ENCODE data around the gene C1QL1. TPM values are rescaled to one million over a fixed set of nuclear protein-coding genes. Genes with fewer than 3 reads are reported as not detected.

C1QL1 gene
- total and polyA plus RNA-seq, 2 donors (not counting 3 experiments of a cell fraction or from before 2014, with no cell fraction given), result 0.35 to 0.72 TPM

DNA sequence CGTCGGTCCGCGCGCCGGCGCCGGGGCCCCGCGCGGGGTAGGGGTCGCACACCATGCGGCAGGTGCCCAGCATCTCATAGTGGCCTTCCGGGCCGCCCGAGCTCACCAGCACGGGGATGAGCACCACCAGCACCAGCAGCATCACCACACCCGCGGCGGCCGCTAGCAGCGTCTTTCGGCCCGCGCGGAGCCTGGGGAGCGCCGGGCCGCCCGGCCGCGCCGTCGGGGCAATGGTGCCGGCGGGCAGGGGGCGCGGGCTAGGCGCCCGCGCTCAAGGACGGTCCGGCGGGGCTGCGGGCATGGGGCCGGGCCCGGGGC is 237 bp downstream of the C1QL1 start:
- H3K9ac ChIP-seq (replicated peaks; ENCODE audit: extremely low read depth, insufficient read depth, low read length), result no peak overlapping the region

More for the DNA sequence above, 237 bp downstream of the C1QL1 start:
- Histone ChIP-seq H3K9me3 (replicated peaks; ENCODE audit: control insufficient read depth, insufficient read depth, low read length) (no peaks in the 10 kb centered on the region), H3K79me2 (ENCODE audit: control insufficient read depth, insufficient read depth, low read length) (no peaks in the 10 kb centered on the region), H3K27me3 (ENCODE audit: control insufficient read depth in 2 of 2, insufficient read depth in 2 of 2, low read length in 2 of 2) (peaks cover 54 to 57% of the 10 kb centered on the region in 2 experiments), H3K36me3 (ENCODE audit: control insufficient read depth in 2 of 2, extremely low read depth in 1 of 2, insufficient read depth in 2 of 2, low read length in 2 of 2) (no peaks in the 10 kb centered on the region), H3K27ac (ENCODE audit: insufficient read depth, low read depth, low read length) (no peak overlapping the region), H4K20me1 (replicated peaks; ENCODE audit: control insufficient read depth, extremely low read depth, insufficient read depth, low read length) (no peaks in the 10 kb centered on the region), H2AFZ (ENCODE audit: low read depth, low read length) (no peak overlapping the region), H3K4me1 (ENCODE audit: control insufficient read depth, extremely low read depth, insufficient read depth, low read length) (peaks cover 8% of the 10 kb centered on the region), H3K9me1 (replicated peaks; ENCODE audit: control insufficient read depth, extremely low read depth, insufficient read depth, low read length) (no peaks in the 10 kb centered on the region), H3K4me3 (replicated peaks in 1 of 3; ENCODE audit: insufficient read depth in 1 of 3, low read depth in 1 of 3, low read length in 3 of 3) (no peak overlapping the region), H3K4me2 (ENCODE audit: insufficient read depth, low read length) (no peak overlapping the region)
- dilution Hi-C loops (cut with MboI; ENCODE audit: extremely low pct_ligation_motif_present, low sequenced_read_pairs), result no loop called here
- intact Hi-C loops (cut with micrococcal nuclease), result loop anchor here (1.0 to 5.0 kb wide), 2 partner anchors 21 to 49 kb away; partner anchors contain the start of gene KIF18B
- FAIRE-seq, result no peak
- POLR2A ChIA-PET, result interaction anchor here (0.6 to 1.0 kb wide), 5 partner anchors 9 to 1579 kb away, joined by 3 to 6 read pairs (median 5); no protein-coding TSS in a partner anchor
- no TSS peak for BruUV-seq (replicated peaks)
- CTCF ChIA-PET, result interaction anchor here (0.6 to 2.0 kb wide), 9 partner anchors 8 to 871 kb away, joined by 3 to 6 read pairs (median 3); partner anchors contain the start of genes ACBD4 and PLCD3
- no peak for TF ChIP-seq FOS (IDR thresholded peaks at IDR 0.05; ENCODE audit: borderline replicate concordance, insufficient read depth, low read length)
- TF ChIP-seq POLR2AphosphoS5 (IDR thresholded peaks at IDR 0.05; ENCODE audit: insufficient read depth, low read depth, low read length), result no peak
- no peak for TF ChIP-seq POLR2A (IDR thresholded peaks at IDR 0.05; ENCODE audit: low read depth, low read length)
- TF ChIP-seq MYC (IDR thresholded peaks at IDR 0.05; ENCODE audit: low read depth, low read length), result no peak
- no peak for TF ChIP-seq CTCF (IDR thresholded peaks at IDR 0.05; ENCODE audit: extremely low read depth in 1 of 2, insufficient read depth in 1 of 2, low read depth in 1 of 2, low read length in 2 of 2)
- TF ChIP-seq JUN (IDR thresholded peaks at IDR 0.05; ENCODE audit: borderline replicate concordance, insufficient read depth, insufficient read length, low read depth), result no peak
- no peak for TF ChIP-seq MAX (IDR thresholded peaks at IDR 0.05; ENCODE audit: insufficient read depth, insufficient read length)
- TF ChIP-seq GATA2 (IDR thresholded peaks at IDR 0.05; ENCODE audit: insufficient read depth, insufficient read length, low read depth, low read length), result no peak
- TF ChIP-seq EZH2 (IDR thresholded peaks at IDR 0.05; ENCODE audit: borderline replicate concordance, low read depth, low read length, severe bottlenecking), result no peak
- DNase-seq (ENCODE audit: low read depth, low spot score), result no peak
